Stimulated activated CD4-positive, alpha-beta T cell treated with anti-CD3 and anti-CD28 coated beads, Interleukin-15, amount 100 ng/mL, for 48 hours (primary cell): ENCODE data around the gene TMEM131L.
A peak's percentile ranks its signal among the peaks of the same experiment; 100 is the strongest.
"Not testable (repeated sequence)": the region's sequence is repeated elsewhere in the genome, so short reads cannot be mapped to it uniquely, and the experiment has no call there.

Experiments
- DNase-seq, 2 donors: peaks; one replicate each; pipeline ENCODE4 v3.0.0-alpha.2; 2020; ENCODE audit warnings: low read depth in 2 of 2

TMEM131L gene

GRCh38 chr4:153573881-153574802, 108.0 kb downstream of the TMEM131L start:
- peak in 1 of 2 donors; percentile 34 for DNase-seq

- DNase-seq, result no peak
These were observed 110.2 kb downstream of the TMEM131L start for GRCh38 chr4:153576443-153576774.

- no peak for DNase-seq
These were observed 110.9 kb downstream of the TMEM131L start for GRCh38 chr4:153577053-153577452.

GRCh38 chr4:153579410-153579809, 113.2 kb downstream of the TMEM131L start:
- no peak for DNase-seq

DNA sequence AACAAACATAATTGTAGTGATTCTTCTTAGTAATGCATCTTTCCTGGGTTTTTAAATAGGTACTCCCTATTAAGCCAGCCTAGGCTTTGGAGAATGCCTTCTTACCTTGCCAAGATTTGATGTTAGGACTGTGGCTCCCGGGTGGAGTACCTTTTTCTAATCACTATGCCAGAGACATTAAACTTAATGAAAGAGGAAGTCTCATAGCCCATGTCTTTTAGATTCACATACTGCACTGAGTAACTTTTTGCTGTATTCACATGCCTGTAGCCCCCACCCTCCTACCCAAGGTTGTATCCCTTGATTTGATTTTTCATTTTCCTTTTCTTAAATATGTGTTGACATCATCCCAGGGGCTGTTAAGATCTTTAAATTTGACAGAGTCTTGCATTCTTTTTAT, 113.7 kb downstream of the TMEM131L start:
- DNase-seq, result no peak

GRCh38 chr4:153582954-153583702, 117.0 kb downstream of the TMEM131L start:
- DNase-seq, result no peak

- DNase-seq, result no peak
These were observed 118.9 kb downstream of the TMEM131L start for GRCh38 chr4:153585026-153585425.

- DNase-seq, result no peak
These were observed 123.8 kb downstream of the TMEM131L start for GRCh38 chr4:153589703-153590595.

DNA sequence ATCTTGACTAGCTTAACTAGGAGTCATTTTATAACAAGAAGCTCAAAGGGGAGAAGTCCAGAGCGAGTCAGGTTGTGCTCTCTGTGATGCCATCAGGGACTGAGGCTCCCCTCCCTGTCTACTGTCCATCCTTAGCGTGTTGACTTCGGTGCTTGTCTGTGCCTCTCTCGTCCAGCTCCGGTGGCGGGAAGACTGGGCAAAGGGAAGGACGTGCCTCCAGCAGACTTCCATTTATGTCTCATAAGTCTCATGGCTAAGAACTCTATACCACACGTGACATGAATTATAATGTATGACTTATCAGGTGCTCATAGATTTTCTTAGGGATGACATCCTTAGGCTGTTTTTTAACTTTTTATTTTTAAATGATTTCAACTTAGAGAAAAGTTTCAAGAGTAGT, 125.3 kb downstream of the TMEM131L start:
- no peak for DNase-seq

GRCh38 chr4:153592064-153592463, 125.9 kb downstream of the TMEM131L start:
- no peak for DNase-seq

DNA sequence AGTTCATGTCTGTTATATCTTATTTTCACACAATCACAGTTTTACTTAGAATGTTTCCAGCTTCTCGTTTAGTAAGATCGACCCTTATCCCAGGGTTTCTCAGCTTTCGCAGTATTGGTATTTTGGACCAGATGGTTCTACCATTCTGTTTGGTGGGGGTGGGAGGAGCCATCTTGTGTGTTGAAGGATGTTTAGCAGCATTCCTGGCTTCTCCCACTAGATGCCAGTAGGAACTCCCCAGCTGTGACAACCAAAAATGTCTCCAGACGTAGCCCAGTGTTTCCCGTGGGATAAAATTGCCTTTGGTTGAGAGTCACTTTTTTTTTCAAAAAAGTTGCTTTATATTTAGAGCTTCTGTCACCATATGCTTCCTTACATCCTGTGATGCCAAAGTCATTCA, 127.0 kb downstream of the TMEM131L start:
- no peak for DNase-seq

DNA sequence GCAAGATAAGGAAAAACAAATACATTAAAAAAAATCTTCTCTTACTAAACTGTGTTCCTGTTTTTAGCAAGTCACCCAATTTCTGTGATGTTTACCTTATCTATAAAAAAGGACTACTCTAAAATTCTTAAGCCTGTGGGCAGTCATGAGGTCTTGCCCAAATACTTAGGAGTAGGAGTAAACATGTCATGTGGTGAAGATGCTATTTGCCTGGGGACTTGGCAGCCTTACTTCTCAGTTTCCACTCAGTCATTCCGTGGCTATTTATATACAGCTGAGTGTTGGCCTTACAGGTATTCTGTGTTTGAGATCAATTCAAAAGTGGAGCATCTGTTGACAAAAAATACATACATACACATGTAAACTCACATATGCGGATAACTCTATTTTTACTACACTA, 128.1 kb downstream of the TMEM131L start:
- DNase-seq, result no peak

DNA sequence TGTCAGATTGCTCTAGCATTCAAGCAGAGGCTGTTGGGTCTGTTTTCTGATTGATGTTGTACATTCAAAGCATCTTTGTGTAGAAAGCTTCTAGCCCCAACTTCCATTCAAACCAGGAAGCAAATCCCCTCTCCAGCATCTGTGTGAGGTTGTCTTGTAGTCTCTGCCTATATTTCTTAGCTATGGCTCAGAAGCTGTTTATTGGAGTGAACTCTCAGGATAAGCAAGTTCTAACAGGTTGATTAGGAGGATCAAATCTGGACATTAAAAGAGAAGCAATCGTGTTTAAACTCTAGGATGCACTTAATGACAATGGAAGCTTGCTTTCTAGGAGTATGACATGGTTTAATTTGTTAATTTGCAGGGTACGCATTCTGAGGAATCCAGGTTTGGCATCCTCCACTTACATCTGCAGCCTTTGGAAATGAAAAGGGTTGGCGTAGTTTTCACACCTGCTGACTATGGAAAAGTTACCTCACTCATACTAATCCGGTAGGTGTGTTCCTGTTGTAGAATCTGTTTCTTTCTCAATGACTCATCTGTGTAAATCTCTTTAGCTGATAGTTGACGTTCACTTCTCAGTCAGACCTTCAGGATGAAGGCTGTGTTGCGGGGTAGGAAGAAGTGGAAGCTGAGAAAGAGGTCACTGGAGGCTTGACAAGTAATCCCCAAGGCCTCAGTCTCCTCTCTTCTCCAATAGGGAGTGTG, 129.9 kb downstream of the TMEM131L start:
- DNase-seq, result no peak

GRCh38 chr4:153602758-153603157, 136.6 kb downstream of the TMEM131L start:
- no peak for DNase-seq

GRCh38 chr4:153603258-153603657, 137.1 kb downstream of the TMEM131L start:
- peak; percentile 12 to 18 for DNase-seq

DNA sequence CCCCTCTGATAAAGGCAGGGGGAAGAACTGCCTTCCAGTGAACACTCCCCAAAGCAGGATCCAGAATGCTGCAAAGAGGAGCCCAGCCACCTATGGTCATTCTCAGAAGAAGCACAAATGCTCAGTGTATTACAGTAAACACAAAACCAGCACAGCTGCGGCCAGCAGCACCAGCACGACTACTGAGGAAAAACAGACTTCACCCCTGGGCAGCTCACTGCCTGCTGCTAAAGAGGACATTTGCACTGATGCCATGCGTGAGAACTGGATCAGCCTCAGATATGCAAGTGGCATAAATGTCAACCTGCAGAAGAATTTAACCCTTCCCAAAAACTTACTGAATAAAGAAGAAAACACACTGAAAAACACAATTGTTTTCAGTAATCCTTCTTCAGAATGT, 137.7 kb downstream of the TMEM131L start:
- no peak for DNase-seq

DNA sequence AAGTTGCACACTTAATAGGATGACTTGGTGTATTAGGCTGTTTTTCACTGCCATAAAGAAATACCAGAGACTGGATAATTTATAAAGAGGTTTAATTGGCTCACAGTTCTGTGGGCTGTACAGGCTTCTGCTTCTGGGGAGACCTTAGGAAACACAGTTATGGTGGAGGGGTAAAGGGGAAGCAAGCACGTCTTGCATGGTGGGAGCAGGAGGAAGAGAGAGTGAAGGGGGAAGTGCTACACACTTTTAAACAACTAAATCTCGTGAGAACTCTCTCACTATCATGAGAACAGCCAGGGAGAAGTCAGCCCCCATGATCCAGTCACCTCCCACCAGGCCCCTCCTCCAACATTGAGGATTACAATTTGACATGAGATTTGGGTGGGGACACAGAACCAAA, 142.9 kb downstream of the TMEM131L start:
- not testable (repeated sequence) for DNase-seq

GRCh38 chr4:153610623-153611376, 144.6 kb downstream of the TMEM131L start:
- no peak for DNase-seq

DNA sequence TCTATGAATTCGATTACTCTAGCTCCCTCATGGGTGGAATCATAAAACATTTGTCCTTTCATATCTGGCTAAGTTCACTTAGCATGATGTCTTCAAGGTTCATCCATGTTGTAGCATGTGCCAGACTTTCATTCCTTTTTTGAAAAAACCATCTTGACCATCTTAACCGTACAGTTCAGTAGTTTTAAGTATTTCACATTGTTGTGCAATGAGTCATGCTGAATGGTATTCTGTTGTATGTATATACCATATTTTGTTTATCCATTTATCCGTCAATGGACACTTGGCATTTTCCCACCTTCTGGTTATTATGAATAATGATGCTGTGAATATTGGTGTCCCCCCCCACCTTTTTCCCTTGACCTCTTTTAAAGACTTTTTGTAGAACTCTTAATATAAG, 145.5 kb downstream of the TMEM131L start:
- no peak for DNase-seq

GRCh38 chr4:153612878-153613277, 146.7 kb downstream of the TMEM131L start:
- DNase-seq, result no peak
